GM12872 (cell line): Measurements from ENCODE around the gene KRTAP10-5.

Experiments
- CTCF ChIP-seq: IDR thresholded peaks from 3 replicates; pipeline ENCODE4 v1.5.1; 2011; ENCODE audit warnings: low read depth, mild to moderate bottlenecking, low read length, moderate library complexity; ENCODE audit not compliant: insufficient read depth

Gene KRTAP10-5

DNA sequence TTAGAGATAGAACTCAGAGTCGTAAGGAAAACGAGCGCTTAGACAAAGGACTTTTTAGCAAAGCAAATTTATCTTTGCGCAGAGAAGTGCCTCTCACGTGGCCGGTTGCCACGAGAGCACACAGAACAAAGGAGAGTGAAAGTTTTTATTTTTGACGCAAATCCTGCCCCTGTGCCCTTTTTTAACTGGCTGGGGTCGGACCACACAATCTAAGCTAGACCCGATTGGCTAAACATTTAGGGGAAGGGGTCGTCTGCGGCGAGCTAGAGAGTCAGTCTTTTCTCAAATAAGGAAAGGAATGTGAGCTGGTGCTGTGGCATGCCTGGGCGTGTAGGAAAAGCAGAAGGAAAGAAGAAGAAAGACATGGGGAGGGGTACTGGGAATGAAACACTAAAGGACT, 31.5 kb downstream of the KRTAP10-5 start:
- no peak for TF ChIP-seq CTCF

DNA sequence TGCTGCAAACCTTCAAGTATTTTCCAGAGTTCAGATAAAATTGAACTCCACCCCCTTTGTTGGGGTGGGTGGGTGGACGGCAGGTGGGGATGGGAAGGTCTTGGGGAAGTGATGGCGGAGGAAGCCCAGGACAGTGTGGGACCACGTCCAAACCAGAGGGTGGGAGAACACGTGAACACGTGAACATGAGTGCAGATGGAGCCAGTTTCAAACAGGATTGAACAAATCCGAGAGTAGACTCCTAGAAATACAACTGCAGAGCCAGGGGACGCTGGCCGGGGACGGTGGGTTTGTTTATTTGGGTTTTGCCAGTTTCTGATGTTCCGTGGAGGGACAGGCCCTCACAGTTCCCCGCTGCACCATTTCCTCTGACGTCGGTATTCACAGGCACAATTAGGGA, 32.0 kb downstream of the KRTAP10-5 start:
- no peak for TF ChIP-seq CTCF

GRCh38 chr21:44547656-44548331, 32.6 kb downstream of the KRTAP10-5 start:
- TF ChIP-seq CTCF = no peak

DNA sequence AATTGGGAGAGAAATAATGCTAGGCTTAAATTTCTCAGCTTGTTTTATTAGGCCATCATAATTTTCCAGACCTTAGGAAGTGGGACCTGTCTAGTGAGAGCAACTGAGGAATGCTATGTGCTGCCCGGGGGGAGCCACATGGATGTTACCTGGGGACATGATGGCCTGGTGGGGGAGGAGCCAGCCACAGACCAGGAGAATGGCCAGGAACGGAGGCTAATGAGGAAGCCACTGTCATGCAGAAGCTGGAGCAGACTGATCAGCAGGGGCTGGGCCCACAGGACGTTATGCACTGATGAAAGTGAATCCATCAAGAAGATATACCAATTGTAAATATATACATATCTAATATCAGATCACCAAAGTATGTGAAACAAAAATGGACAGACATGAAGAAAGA, 35.8 kb downstream of the KRTAP10-5 start:
- TF ChIP-seq CTCF = no peak

GRCh38 chr21:44542716-44543115, 37.7 kb downstream of the KRTAP10-5 start:
- TF ChIP-seq CTCF = no peak

GRCh38 chr21:44540741-44541288, 39.6 kb downstream of the KRTAP10-5 start:
- no peak for TF ChIP-seq CTCF

DNA sequence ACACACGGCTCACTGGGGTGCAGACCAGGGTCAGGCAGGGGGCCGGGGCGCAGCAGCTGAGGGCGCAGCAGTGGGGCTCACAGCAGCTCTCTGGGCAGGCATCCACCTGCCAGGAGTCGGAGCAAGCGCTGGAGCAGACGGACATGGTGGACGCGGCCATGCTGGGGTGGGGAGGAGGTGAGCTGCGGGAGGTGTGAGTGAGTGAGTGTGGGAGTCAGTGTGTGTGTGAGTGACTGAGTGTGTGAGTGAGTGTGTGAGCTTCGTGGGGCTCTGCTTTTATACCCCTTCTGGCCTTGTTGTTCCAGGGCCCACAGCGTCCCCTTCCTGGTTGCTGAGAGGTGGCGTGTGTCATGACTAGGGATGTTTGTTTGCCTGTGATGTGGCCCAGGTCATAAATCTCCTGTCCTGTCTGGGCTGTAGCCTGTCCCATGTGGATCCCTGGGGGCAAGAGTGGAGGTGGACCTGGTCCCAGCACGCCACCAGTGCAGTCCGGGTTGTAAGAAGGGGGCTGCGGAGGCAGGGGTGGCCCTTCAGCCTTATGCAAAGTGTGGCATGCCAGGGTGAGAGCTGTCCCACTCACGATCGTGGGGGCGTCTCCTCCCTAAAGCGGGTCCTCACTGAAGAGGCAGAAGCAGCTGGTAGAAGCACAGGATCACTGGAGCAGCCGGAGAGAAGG, 40.3 kb downstream of the KRTAP10-5 start, which contains the start of gene KRTAP10-1:
KRTAP10-1 (minus strand) TSS at position 205 of the 676 bp plus-strand sequence; CDS start at position 160, 45 bp downstream.
- TF ChIP-seq CTCF = no peak
